IMR-90 (cell line): ENCODE results near the gene BMP2K.

Experiments
- CTCF ChIP-seq: conservative IDR thresholded peaks from 2 replicates; pipeline ENCODE4 v1.5.1; 2012; ENCODE audit warnings: mild to moderate bottlenecking, low read depth, low read length, improper control_type of control experiment
- POLR2A ChIP-seq: IDR thresholded peaks from 2 replicates; pipeline ENCODE4 v1.6.1; 2012; ENCODE audit warnings: mild to moderate bottlenecking, low read depth, low read length

GRCh38 chr4:78928835-78929234 is 152.7 kb downstream of the BMP2K start:
- TF ChIP-seq CTCF (no peak), POLR2A (no peak)
